IMR-90 (cell line): Measurements from ENCODE around the gene ABCC3. TPM values are rescaled to one million over a fixed set of nuclear protein-coding genes. Genes with fewer than 3 reads are reported as not detected.

ENCODE experiments used
- ATAC-seq: fragments of 200-7000 bp; cut with Tn5 transposase; 2 replicates; pipeline ENCODE4 v1.9.1; 2020; ENCODE audit warnings: low read depth, mild to moderate bottlenecking, moderate library complexity
- BruUV-seq: library from RNA; stranded (reverse); fragments of 400-500 nt; replicated peaks from 2 replicates; lab custom pipeline; 2021; lab: Mats Ljungman, UMichigan
- CTCF ChIA-PET: fragments of 300-600 bp; formaldehyde crosslinking; extraction: SDS; loops from one replicate; lab custom pipeline; 2021; ENCODE audit warnings: antibody characterized with exemption; lab: Yijun Ruan, JAX
- POLR2A ChIA-PET: fragments of 300-600 bp; sonication (Branson Sonifier 250); formaldehyde crosslinking; loops from one replicate; lab custom pipeline; 2022; ENCODE audit warnings: antibody characterized with exemption; ENCODE audit not compliant: unreplicated experiment; lab: Charles Lee
- DNase-seq: peaks from one replicate; pipeline ENCODE4 v3.0.0; 2013
- H2AFZ ChIP-seq: replicated peaks from 2 replicates; pipeline ENCODE3; 2013; ENCODE audit warnings: low read length, mild to moderate bottlenecking; ENCODE audit not compliant: poor library complexity
- H2AK5ac ChIP-seq: 2 replicates; pipeline ENCODE4 v1.6.1; 2013; ENCODE audit warnings: low read depth, low read length, inconsistent platforms
- H2AK9ac ChIP-seq: replicated peaks from 2 replicates; pipeline ENCODE3; 2013; ENCODE audit warnings: mild to moderate bottlenecking, low read depth, low read length, moderate library complexity; ENCODE audit not compliant: poor library complexity
- H2BK120ac ChIP-seq: 2 replicates; pipeline ENCODE4 v1.6.1; 2013; ENCODE audit warnings: low read depth, low read length, inconsistent platforms
- H2BK15ac ChIP-seq: 3 replicates; pipeline ENCODE4 v1.6.1; 2013; ENCODE audit warnings: low read depth, low read length, inconsistent platforms
- H2BK20ac ChIP-seq: 2 replicates; pipeline ENCODE4 v1.6.1; 2013; ENCODE audit warnings: low read depth, mild to moderate bottlenecking, inconsistent platforms, low read length, moderate library complexity
- H2BK5ac ChIP-seq: 2 replicates; pipeline ENCODE4 v1.6.1; 2013; ENCODE audit warnings: mild to moderate bottlenecking, low read depth, low read length, inconsistent platforms; ENCODE audit not compliant: poor library complexity, severe bottlenecking
- H3K14ac ChIP-seq: replicated peaks from 2 replicates; pipeline ENCODE4 v1.6.1; 2013; ENCODE audit warnings: low read depth, low read length, inconsistent platforms
- H3K18ac ChIP-seq: 2 replicates; pipeline ENCODE4 v1.6.1; 2013; ENCODE audit warnings: low read depth, low read length, control low read depth
- H3K23ac ChIP-seq: 2 replicates; pipeline ENCODE4 v1.6.1; 2013; ENCODE audit warnings: low read depth, low read length, inconsistent platforms
- H3K27ac ChIP-seq: 2 replicates; pipeline ENCODE4 v1.5.1; 2013; ENCODE audit warnings: mild to moderate bottlenecking, control low read depth, low read length; ENCODE audit not compliant: insufficient read depth
- H3K27me3 ChIP-seq: 2 replicates; pipeline ENCODE4 v1.6.1; 2013; ENCODE audit warnings: low read length; ENCODE audit not compliant: control insufficient read depth, insufficient read depth
- H3K36me3 ChIP-seq: 2 replicates; pipeline ENCODE4 v1.6.1; 2013; ENCODE audit warnings: low read length, mixed read lengths; ENCODE audit not compliant: control insufficient read depth, insufficient read depth
- H3K4ac ChIP-seq: 2 replicates; pipeline ENCODE4 v1.6.1; 2013; ENCODE audit warnings: low read depth, low read length, inconsistent platforms
- H3K4me1 ChIP-seq: 2 replicates; pipeline ENCODE4 v1.6.1; 2013; ENCODE audit warnings: low read length, mixed read lengths; ENCODE audit not compliant: control insufficient read depth, insufficient read depth
- H3K4me2 ChIP-seq: 2 replicates; pipeline ENCODE4 v1.6.1; 2013; ENCODE audit warnings: low read depth, mild to moderate bottlenecking, control low read depth, low read length, moderate library complexity
- H3K4me3 ChIP-seq: 2 replicates; pipeline ENCODE4 v1.5.1; 2013; ENCODE audit warnings: low read depth, mild to moderate bottlenecking, control low read depth, low read length, moderate library complexity; ENCODE audit not compliant: insufficient read depth
- H3K56ac ChIP-seq: 2 replicates; pipeline ENCODE4 v1.6.1; 2013; ENCODE audit warnings: low read length, inconsistent platforms; ENCODE audit not compliant: insufficient read depth; ENCODE audit errors: extremely low read depth
- H3K79me1 ChIP-seq, 2 experiments: 2 replicates each; pipeline ENCODE4 v1.6.1; 2013; ENCODE audit warnings: low read length in 2 of 2, inconsistent platforms in 1 of 2, low read depth in 1 of 2
- H3K9ac ChIP-seq: 2 replicates; pipeline ENCODE4 v1.6.1; 2013; ENCODE audit warnings: low read depth, low read length, control low read depth
- H3K9me1 ChIP-seq: 2 replicates; pipeline ENCODE4 v1.6.1; 2013; ENCODE audit warnings: low read length, inconsistent platforms; ENCODE audit not compliant: insufficient read depth
- H3K9me3 ChIP-seq: 2 replicates; pipeline ENCODE4 v1.6.1; 2013; ENCODE audit warnings: low read length; ENCODE audit not compliant: control insufficient read depth, insufficient read depth
- H4K20me1 ChIP-seq: 2 replicates; pipeline ENCODE4 v1.6.1; 2013; ENCODE audit warnings: low read length, inconsistent platforms; ENCODE audit not compliant: insufficient read depth
- H4K5ac ChIP-seq: 2 replicates; pipeline ENCODE4 v1.6.1; 2013; ENCODE audit warnings: mild to moderate bottlenecking, low read depth, low read length, control low read depth
- H4K8ac ChIP-seq, 2 experiments: 2 replicates each; pipeline ENCODE4 v1.6.1; 2013; ENCODE audit warnings: low read depth in 2 of 2, low read length in 2 of 2, control low read depth in 1 of 2, inconsistent platforms in 1 of 2
- H4K91ac ChIP-seq: 2 replicates; pipeline ENCODE4 v1.6.1; 2013; ENCODE audit warnings: low read depth, low read length, inconsistent platforms; ENCODE audit not compliant: insufficient read depth
- BHLHE40 ChIP-seq: fragments of 150-350 bp; IDR thresholded peaks from 2 replicates; pipeline ENCODE4 v1.6.1; 2016; ENCODE audit warnings: mild to moderate bottlenecking, low read depth, low read length
- CEBPB ChIP-seq: IDR thresholded peaks from 2 replicates; pipeline ENCODE4 v1.6.1; 2012; ENCODE audit warnings: low read depth, low read length, improper control_type of control experiment
- FOS ChIP-seq: fragments of 150-350 bp; IDR thresholded peaks from 2 replicates; pipeline ENCODE4 v1.6.1; 2016; ENCODE audit warnings: low read depth, low read length
- MAFK ChIP-seq: IDR thresholded peaks from 2 replicates; pipeline ENCODE4 v1.6.1; 2012; ENCODE audit warnings: low read depth, low read length, improper control_type of control experiment
- MAZ ChIP-seq: IDR thresholded peaks from 2 replicates; pipeline ENCODE4 v1.6.1; 2012; ENCODE audit warnings: low read depth, mild to moderate bottlenecking, low read length, improper control_type of control experiment, moderate library complexity, borderline replicate concordance
- POLR2A ChIP-seq: IDR thresholded peaks from 2 replicates; pipeline ENCODE4 v1.6.1; 2012; ENCODE audit warnings: mild to moderate bottlenecking, low read depth, low read length
- RCOR1 ChIP-seq: IDR thresholded peaks from 2 replicates; pipeline ENCODE4 v1.6.1; 2012; ENCODE audit warnings: mild to moderate bottlenecking, low read length, improper control_type of control experiment; ENCODE audit not compliant: insufficient replicate concordance
- WGBS, 2 experiments: methylation state at CpG; one replicate each; pipeline versions ENCODE4 v1.1.5 to v1.1.7; 2013; ENCODE audit warnings: missing lambda C conversion rate in 2 of 2; ENCODE audit not compliant: insufficient read length in 1 of 2; ENCODE audit errors: extremely low coverage in 2 of 2; 5-methylcytosine and 5-hydroxymethylcytosine counted together
- dilution Hi-C: fragments of 300-500 bp; cut with HindIII; formaldehyde crosslinking; loops from one replicate; pipeline ENCODE4 v1.14.3; 2018; ENCODE audit warnings: low sequenced_read_pairs; ENCODE audit not compliant: unreplicated experiment
- in situ Hi-C: fragments of 300-500 bp; cut with MboI; formaldehyde crosslinking; loops from 3 replicates; pipeline ENCODE4 v1.14.3; 2019; ENCODE audit warnings: low sequenced_read_pairs, inconsistent platforms, mixed read lengths
- intact Hi-C: fragments of 100-400 bp; cut with micrococcal nuclease; formaldehyde crosslinking; loops from 2 replicates; pipeline ENCODE4 v1.10.0; 2022
- polyA plus RNA-seq, 3 experiments: library from polyadenylated mRNA; depleted of rRNA; stranded (reverse); fragments of >200 nt; gene quantifications; 2 replicates each; pipeline ENCODE4 v1.2.3, GENCODE V29; 2012; ENCODE audit warnings: low replicate concordance in 1 of 3
- total RNA-seq: library from RNA; depleted of rRNA; stranded (reverse); fragments of >200 nt; gene quantifications from 2 replicates; pipeline ENCODE4 v1.2.3, GENCODE V29; 2012
- TF ChIP-seq, protein P1 (sequence below): fragments of 150-350 bp; IDR thresholded peaks from 2 replicates; pipeline ENCODE4 v1.6.1; 2016; ENCODE audit warnings: low read depth, mild to moderate bottlenecking, low read length, moderate library complexity, borderline replicate concordance

ABCC3 gene
- total and polyA plus RNA-seq, 2 of the 4 experiments (the other 2 are of a cell fraction), result 3.2 to 6.6 TPM

- no peak overlapping the region for H4K8ac ChIP-seq
- H3K18ac ChIP-seq, result no peak overlapping the region
- H4K5ac ChIP-seq, result no peak overlapping the region
- H2AK9ac ChIP-seq, result no peak overlapping the region
- H3K23ac ChIP-seq, result no peak overlapping the region
- ATAC-seq (no peak), DNase-seq (no peak)
- no peak for TF ChIP-seq CEBPB
- no peak for TF ChIP-seq RCOR1
- TF ChIP-seq MAZ, result no peak
- no peak for TF ChIP-seq FOS
- TF ChIP-seq, protein P1, sequence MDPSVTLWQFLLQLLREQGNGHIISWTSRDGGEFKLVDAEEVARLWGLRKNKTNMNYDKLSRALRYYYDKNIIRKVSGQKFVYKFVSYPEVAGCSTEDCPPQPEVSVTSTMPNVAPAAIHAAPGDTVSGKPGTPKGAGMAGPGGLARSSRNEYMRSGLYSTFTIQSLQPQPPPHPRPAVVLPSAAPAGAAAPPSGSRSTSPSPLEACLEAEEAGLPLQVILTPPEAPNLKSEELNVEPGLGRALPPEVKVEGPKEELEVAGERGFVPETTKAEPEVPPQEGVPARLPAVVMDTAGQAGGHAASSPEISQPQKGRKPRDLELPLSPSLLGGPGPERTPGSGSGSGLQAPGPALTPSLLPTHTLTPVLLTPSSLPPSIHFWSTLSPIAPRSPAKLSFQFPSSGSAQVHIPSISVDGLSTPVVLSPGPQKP, result no peak
- TF ChIP-seq MAFK, result no peak
- TF ChIP-seq POLR2A, result no peak
- TF ChIP-seq BHLHE40, result no peak
- WGBS, 2 experiments, result 95% methylated on average over 7 of the region's 7 CpGs; no CpG with 5 or more reads in 1 of the 2 experiments
- no peaks in the 10 kb centered on the region for H3K27me3 ChIP-seq
- H3K4ac ChIP-seq, result no peak overlapping the region
- ChIA-PET CTCF (no interaction called here), POLR2A (no interaction called here)
- H4K91ac ChIP-seq, result no peak overlapping the region
- peak overlapping the region; percentile 46 for H2AFZ ChIP-seq
- H3K4me1 ChIP-seq, result peaks cover 8% of the 10 kb centered on the region
- H2BK15ac ChIP-seq, result no peak overlapping the region
- no peaks in the 10 kb centered on the region for H3K9me3 ChIP-seq
- no peak overlapping the region for H3K27ac ChIP-seq
- no peak overlapping the region for H3K4me2 ChIP-seq
- H2BK5ac ChIP-seq, result no peak overlapping the region
- peaks cover 12% of the 10 kb centered on the region; the same call in 1 of the 2 replicates for H3K9me1 ChIP-seq
- in situ Hi-C loops (loop anchor here (5.0 kb wide), 1 partner anchor 38 kb away; no protein-coding TSS in a partner anchor), dilution Hi-C loops (no loop called here), intact Hi-C loops (no loop called here)
- no peak overlapping the region for H3K56ac ChIP-seq
- no peak overlapping the region for H3K9ac ChIP-seq
- no peaks in the 10 kb centered on the region for H4K20me1 ChIP-seq
- H2BK20ac ChIP-seq, result no peak overlapping the region
- H3K14ac ChIP-seq, result no peak overlapping the region
- H3K4me3 ChIP-seq, result no peak overlapping the region
- no TSS peak for BruUV-seq
- no peak overlapping the region for H2BK120ac ChIP-seq
- H2AK5ac ChIP-seq, result no peak overlapping the region; the same call in 1 of the 2 replicates
- H3K79me1 ChIP-seq, result no peaks in the 10 kb centered on the region
- H3K36me3 ChIP-seq, result peaks cover 2% of the 10 kb centered on the region; the same call in 1 of the 2 replicates
Observed at GRCh38 chr17:50675627-50676026, 40.9 kb downstream of the ABCC3 start.
